HUES6 (cell line): ENCODE results near the gene CGRRF1.

ENCODE experiments used
- H3K27ac ChIP-seq: 2 replicates; pipeline ENCODE4 v1.7.0; 2013; ENCODE audit warnings: low read depth, mild to moderate bottlenecking, low read length, inconsistent platforms
- H3K27me3 ChIP-seq: 2 replicates; pipeline ENCODE4 v1.6.1; 2013; ENCODE audit warnings: low read length; ENCODE audit not compliant: control insufficient read depth, insufficient read depth
- H3K36me3 ChIP-seq: 2 replicates; pipeline ENCODE4 v1.6.1; 2013; ENCODE audit warnings: low read length; ENCODE audit not compliant: control insufficient read depth, insufficient read depth
- H3K4me1 ChIP-seq: 2 replicates; pipeline ENCODE4 v1.6.1; 2013; ENCODE audit warnings: low read length; ENCODE audit not compliant: control insufficient read depth, insufficient read depth
- H3K4me3 ChIP-seq: 2 replicates; pipeline ENCODE4 v1.5.1; 2013; ENCODE audit warnings: low read depth, low read length
- H3K9ac ChIP-seq: one replicate; pipeline ENCODE4 v1.6.1; 2013; ENCODE audit warnings: mild to moderate bottlenecking, low read length
- H3K9me3 ChIP-seq: 2 replicates; pipeline ENCODE4 v1.6.1; 2013; ENCODE audit warnings: low read depth, low read length; ENCODE audit not compliant: control insufficient read depth, insufficient read depth

Gene CGRRF1

DNA sequence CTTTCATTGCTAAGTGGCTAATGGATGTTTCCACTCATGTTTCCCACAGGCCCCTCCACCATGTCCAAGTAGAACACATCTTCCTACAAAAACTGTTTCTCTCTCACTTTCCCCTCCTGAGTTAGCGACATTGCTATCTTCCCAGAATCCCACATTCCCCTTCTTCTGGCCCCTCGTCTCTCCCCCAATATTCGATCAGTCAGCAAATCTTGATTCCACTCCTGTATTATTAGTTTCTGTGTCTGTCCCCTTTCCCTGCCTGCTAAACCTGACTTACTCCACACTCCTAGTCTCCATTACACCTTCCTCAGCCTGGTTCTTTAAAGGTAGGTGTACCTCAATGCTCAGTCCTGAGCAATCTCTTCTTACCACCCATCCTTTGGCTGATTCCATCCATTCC, 37.9 kb downstream of the CGRRF1 start:
- H3K9ac ChIP-seq: no peak overlapping the region
- no peaks in the 10 kb centered on the region for H3K36me3 ChIP-seq
- H3K9me3 ChIP-seq: no peaks in the 10 kb centered on the region
- H3K27me3 ChIP-seq: no peaks in the 10 kb centered on the region
- H3K4me3 ChIP-seq: no peak overlapping the region
- no peaks in the 10 kb centered on the region for H3K4me1 ChIP-seq
- no peak overlapping the region for H3K27ac ChIP-seq

DNA sequence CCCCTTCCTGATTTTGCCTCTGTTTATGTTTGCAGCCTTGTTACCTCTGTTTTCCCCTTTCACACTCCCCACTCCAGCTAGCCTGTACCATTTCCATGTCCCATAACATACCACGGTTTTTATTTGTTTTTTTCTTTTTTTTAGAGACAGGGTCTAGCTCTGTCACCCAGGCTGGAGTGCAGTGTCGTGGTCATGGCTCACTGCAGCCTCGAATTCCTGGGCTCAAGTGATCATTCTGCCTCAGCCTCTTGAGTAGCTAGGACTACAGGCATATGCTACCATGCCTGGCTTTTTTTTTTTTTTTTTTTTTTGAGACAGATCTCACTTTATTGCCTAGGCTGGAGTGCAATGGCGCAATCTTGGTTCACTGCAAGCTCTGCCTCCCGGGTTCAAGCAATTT, 38.8 kb downstream of the CGRRF1 start:
- Histone ChIP-seq H3K36me3 (no peaks in the 10 kb centered on the region), H3K4me3 (no peak overlapping the region), H3K9ac (no peak overlapping the region), H3K27ac (no peak overlapping the region), H3K4me1 (no peaks in the 10 kb centered on the region), H3K9me3 (no peaks in the 10 kb centered on the region), H3K27me3 (no peaks in the 10 kb centered on the region)

DNA sequence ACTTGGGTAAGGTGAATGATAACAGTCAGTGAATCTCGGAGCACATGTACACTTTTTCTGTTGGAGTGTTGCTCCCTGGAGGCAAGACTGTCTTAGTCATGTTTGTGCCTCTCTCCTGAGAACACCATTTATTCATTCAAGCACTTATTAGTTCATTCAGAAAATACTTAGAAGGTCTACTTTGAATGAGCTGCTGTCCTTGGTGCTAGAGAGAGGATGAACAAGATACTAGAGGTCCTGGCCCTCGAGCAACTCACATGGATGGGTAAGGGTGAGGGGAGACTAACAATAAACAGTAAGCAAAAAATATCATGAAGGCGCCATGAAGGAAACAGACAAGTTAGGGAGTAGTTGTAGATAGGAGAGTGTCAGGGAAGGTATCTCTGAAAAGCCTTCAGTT, 40.2 kb downstream of the CGRRF1 start:
- Histone ChIP-seq H3K4me3 (no peak overlapping the region), H3K27me3 (no peaks in the 10 kb centered on the region), H3K9ac (no peak overlapping the region), H3K9me3 (no peaks in the 10 kb centered on the region), H3K36me3 (no peaks in the 10 kb centered on the region), H3K27ac (no peak overlapping the region), H3K4me1 (no peaks in the 10 kb centered on the region)

DNA sequence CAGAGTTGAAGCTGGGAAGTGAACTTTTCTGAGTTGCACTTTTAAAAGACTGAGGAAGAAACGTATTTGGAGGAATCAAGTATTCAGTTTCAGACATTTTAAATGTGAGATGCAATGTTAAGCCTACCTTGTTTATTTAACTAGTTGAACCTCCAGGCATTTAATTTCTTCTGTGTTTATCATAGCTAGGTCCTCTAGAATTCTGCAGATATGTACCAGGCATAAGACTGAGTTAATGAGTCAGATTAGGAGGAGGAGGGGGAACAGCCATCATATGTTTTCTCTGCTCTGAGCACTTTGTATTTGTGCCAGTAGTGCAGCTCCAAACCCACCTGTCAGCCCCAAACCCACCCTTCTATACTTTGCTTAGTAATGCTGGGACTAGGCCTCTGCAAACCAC, 40.8 kb downstream of the CGRRF1 start:
- no peaks in the 10 kb centered on the region for H3K27me3 ChIP-seq
- H3K36me3 ChIP-seq: no peaks in the 10 kb centered on the region
- H3K27ac ChIP-seq: no peak overlapping the region
- no peak overlapping the region for H3K4me3 ChIP-seq
- H3K9ac ChIP-seq: no peak overlapping the region
- no peaks in the 10 kb centered on the region for H3K4me1 ChIP-seq
- no peaks in the 10 kb centered on the region for H3K9me3 ChIP-seq

DNA sequence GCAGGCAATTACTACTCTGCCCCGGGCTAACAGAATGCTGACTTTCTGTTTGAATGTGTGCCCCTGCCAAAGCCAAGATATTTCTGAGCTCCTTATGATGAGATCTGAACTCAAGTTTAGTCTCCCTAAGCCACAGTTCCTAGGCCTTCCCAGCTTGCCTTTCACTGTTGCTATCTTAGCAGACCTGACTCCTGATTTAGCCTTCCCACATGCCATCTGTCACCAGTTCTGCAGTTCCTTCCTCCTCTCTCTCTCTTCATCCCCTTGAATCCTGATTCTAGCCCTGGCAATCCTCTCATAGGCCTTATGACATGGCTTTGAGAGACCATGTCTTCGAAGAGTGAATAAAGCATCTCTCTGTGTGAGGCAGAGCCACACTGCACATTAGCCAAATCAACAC, 44.7 kb downstream of the CGRRF1 start:
- Histone ChIP-seq H3K4me3 (no peak overlapping the region), H3K27ac (no peak overlapping the region), H3K36me3 (no peaks in the 10 kb centered on the region), H3K27me3 (no peaks in the 10 kb centered on the region), H3K4me1 (no peaks in the 10 kb centered on the region), H3K9me3 (no peaks in the 10 kb centered on the region), H3K9ac (no peak overlapping the region)

DNA sequence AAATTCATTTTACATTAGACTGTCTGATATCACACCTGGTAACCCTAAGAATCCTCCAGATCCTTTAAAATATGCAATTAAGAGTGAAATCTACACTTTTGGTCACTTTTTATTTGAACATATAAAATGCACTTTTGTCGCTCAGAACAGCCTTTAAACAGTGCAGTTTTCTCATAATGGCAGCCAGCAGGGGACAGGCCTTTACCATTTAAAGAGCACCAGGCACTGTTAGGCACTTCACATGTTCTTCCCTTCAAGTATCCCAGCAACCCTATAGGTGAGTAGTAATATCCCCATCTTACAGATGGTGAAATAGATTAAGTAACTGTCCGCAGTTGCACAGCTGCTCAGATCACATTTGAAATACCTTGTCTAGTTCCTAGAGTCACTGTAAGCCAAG, 45.9 kb downstream of the CGRRF1 start:
- H3K27ac ChIP-seq: no peak overlapping the region
- H3K4me3 ChIP-seq: no peak overlapping the region
- no peaks in the 10 kb centered on the region for H3K4me1 ChIP-seq
- no peaks in the 10 kb centered on the region for H3K36me3 ChIP-seq
- no peak overlapping the region for H3K9ac ChIP-seq
- no peaks in the 10 kb centered on the region for H3K27me3 ChIP-seq
- no peaks in the 10 kb centered on the region for H3K9me3 ChIP-seq

- Histone ChIP-seq H3K36me3 (no peaks in the 10 kb centered on the region), H3K27me3 (no peaks in the 10 kb centered on the region), H3K4me3 (no peak overlapping the region), H3K9ac (no peak overlapping the region), H3K4me1 (no peaks in the 10 kb centered on the region), H3K27ac (no peak overlapping the region), H3K9me3 (no peaks in the 10 kb centered on the region)
Measured at GRCh38 chr14:54556535-54556934, 46.8 kb downstream of the CGRRF1 start.

GRCh38 chr14:54562334-54562733, 52.6 kb downstream of the CGRRF1 start:
- H3K27ac ChIP-seq: no peak overlapping the region
- no peaks in the 10 kb centered on the region for H3K36me3 ChIP-seq
- H3K9ac ChIP-seq: no peak overlapping the region
- H3K4me1 ChIP-seq: peaks cover 5% of the 10 kb centered on the region; the same call in 1 of the 2 replicates
- no peaks in the 10 kb centered on the region for H3K9me3 ChIP-seq
- peaks cover 9% of the 10 kb centered on the region for H3K27me3 ChIP-seq
- H3K4me3 ChIP-seq: no peak overlapping the region

DNA sequence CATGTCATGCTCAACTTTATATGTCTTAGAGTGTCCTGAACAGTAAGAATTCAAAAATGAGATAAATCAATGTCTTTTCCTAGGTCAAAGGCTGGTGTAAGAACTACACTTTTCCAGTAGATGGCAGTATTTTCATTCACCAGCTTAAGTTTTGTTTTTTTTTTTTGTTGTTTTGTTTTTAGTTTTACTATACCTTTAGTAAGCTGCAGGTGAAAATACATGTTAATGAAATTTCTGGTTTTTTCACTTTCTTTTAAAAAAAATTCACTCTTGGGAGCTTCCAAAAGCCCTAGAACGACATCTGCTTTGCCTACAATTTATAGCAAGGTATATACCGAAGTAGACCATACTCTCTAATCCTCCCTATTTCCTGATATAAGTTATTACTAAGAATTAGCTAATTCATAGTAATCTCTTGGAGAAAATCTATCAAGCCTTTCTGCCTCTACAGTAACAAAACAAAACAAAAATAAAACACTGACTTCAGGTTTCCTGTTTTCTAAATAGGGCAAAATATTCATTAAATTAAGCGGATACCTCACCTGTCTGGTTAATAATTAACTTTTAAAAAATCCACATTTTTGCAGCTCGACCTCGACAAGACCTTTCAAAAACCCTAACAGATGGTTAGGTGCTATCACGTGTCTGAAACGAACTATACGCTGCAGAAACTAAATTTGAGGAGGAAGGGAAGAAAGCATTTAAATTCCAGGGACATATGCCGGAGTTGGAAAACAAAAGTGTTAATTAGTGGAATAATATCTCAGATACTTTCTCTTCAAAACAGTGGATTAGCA, 54.6 kb downstream of the CGRRF1 start:
- peaks cover 3% of the 10 kb centered on the region; the same call in 1 of the 2 replicates for H3K36me3 ChIP-seq
- H3K27ac ChIP-seq: no peak overlapping the region
- H3K9me3 ChIP-seq: no peaks in the 10 kb centered on the region
- peaks cover 11% of the 10 kb centered on the region for H3K27me3 ChIP-seq
- peaks cover 11% of the 10 kb centered on the region; the same call in 1 of the 2 replicates for H3K4me1 ChIP-seq
- peak overlapping the region; percentile 82 for H3K4me3 ChIP-seq
- peak overlapping the region; percentile 83 for H3K9ac ChIP-seq

- Histone ChIP-seq H3K4me3 (peak overlapping the region; percentile 82), H3K27ac (no peak overlapping the region; the same call in 1 of the 2 replicates), H3K9me3 (no peaks in the 10 kb centered on the region), H3K36me3 (peaks cover 3% of the 10 kb centered on the region; the same call in 1 of the 2 replicates), H3K4me1 (peaks cover 17% of the 10 kb centered on the region; the same call in 1 of the 2 replicates), H3K27me3 (peaks cover 11% of the 10 kb centered on the region), H3K9ac (peak overlapping the region; percentile 83)
Measured at GRCh38 chr14:54564868-54565784, 55.4 kb downstream of the CGRRF1 start.
